Neutrophil (primary cell): ENCODE data around the gene RPS26.

Experiments used
- H3K27ac ChIP-seq: fragments of 200-600 bp; sonication (generic); 2 replicates; pipeline ENCODE4 v1.5.1; 2016; ENCODE audit warnings: mild to moderate bottlenecking, moderate library complexity
- H3K27me3 ChIP-seq: fragments of 200-600 bp; sonication (generic); 2 replicates; pipeline ENCODE4 v1.6.0; 2016; ENCODE audit warnings: mild to moderate bottlenecking
- H3K36me3 ChIP-seq: fragments of 200-600 bp; sonication (generic); 2 replicates; pipeline ENCODE4 v1.5.1; 2017
- H3K4me1 ChIP-seq, 2 experiments: fragments of 200-600 bp in 1 of 2; sonication (generic) in 1 of 2; 1 replicate in 1 of 2; 2 replicates in 1 of 2; pipeline versions ENCODE4 v1.5.1 to v1.6.1; 2013 to 2016; ENCODE audit warnings: low read depth in 1 of 2, low read length in 1 of 2, mild to moderate bottlenecking in 1 of 2, moderate library complexity in 1 of 2; ENCODE audit not compliant: control insufficient read depth in 1 of 2, insufficient read depth in 1 of 2
- H3K4me3 ChIP-seq, 2 experiments: fragments of 200-600 bp in 1 of 2; sonication (generic) in 1 of 2; 1 replicate in 1 of 2; 2 replicates in 1 of 2; pipeline ENCODE4 v1.5.1; 2013 to 2016; ENCODE audit warnings: low read depth in 1 of 2, low read length in 1 of 2, mild to moderate bottlenecking in 1 of 2, moderate library complexity in 1 of 2
- H3K9me3 ChIP-seq: fragments of 200-600 bp; sonication (generic); 2 replicates; pipeline ENCODE4 v1.5.1; 2016
- CTCF ChIP-seq: fragments of 200-600 bp; sonication (generic); IDR thresholded peaks from 2 replicates; pipeline ENCODE4 v1.5.1; 2016; ENCODE audit warnings: antibody characterized with exemption

RPS26 gene

GRCh38 chr12:56010111-56010570 is 31.6 kb upstream of the RPS26 start:
- H3K27me3 ChIP-seq: no peaks in the 10 kb centered on the region
- H3K27ac ChIP-seq: no peak overlapping the region
- no peak for TF ChIP-seq CTCF
- H3K4me1 ChIP-seq: peaks cover 18 to 23% of the 10 kb centered on the region in 2 experiments
- H3K9me3 ChIP-seq: no peaks in the 10 kb centered on the region
- H3K36me3 ChIP-seq: no peaks in the 10 kb centered on the region
- no peak overlapping the region for H3K4me3 ChIP-seq

- no peak overlapping the region for H3K4me3 ChIP-seq
- H3K36me3 ChIP-seq: no peaks in the 10 kb centered on the region
- H3K27ac ChIP-seq: no peak overlapping the region
- peaks cover 11 to 15% of the 10 kb centered on the region in 2 experiments for H3K4me1 ChIP-seq
- no peaks in the 10 kb centered on the region for H3K27me3 ChIP-seq
- no peak for TF ChIP-seq CTCF
- no peaks in the 10 kb centered on the region for H3K9me3 ChIP-seq
Measured at GRCh38 chr12:56011509-56012090, 30.1 kb upstream of the RPS26 start.

DNA sequence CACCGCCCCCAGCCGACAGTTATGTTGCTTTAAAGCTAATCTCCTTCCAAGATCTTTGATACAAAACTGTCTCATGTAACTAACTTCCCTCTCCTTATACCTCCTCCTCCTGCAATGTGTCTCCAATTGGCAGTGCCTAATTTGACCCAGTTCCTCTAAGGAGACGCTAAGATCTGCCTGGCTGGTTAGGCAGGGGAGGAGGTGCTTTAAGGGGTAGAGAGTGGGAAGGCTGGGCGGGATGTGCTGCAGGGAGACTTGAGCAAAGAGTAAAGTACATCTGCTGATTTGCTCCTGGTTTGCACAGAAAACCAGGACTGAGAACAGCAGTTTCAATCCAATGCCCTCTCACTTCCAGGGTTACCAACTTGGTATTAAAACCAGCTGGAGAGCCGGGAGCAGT is 28.2 kb upstream of the RPS26 start:
- no peaks in the 10 kb centered on the region for H3K4me1 ChIP-seq
- no peaks in the 10 kb centered on the region for H3K27me3 ChIP-seq
- no peak overlapping the region for H3K27ac ChIP-seq
- H3K9me3 ChIP-seq: no peaks in the 10 kb centered on the region
- H3K4me3 ChIP-seq: no peak overlapping the region
- no peak for TF ChIP-seq CTCF
- no peaks in the 10 kb centered on the region for H3K36me3 ChIP-seq

- TF ChIP-seq CTCF: no peak
- no peak overlapping the region for H3K27ac ChIP-seq
- H3K27me3 ChIP-seq: no peaks in the 10 kb centered on the region
- H3K4me3 ChIP-seq: no peak overlapping the region
- no peaks in the 10 kb centered on the region for H3K4me1 ChIP-seq
- no peaks in the 10 kb centered on the region for H3K9me3 ChIP-seq
- H3K36me3 ChIP-seq: no peaks in the 10 kb centered on the region
Measured at GRCh38 chr12:56014205-56014604, 27.5 kb upstream of the RPS26 start.

DNA sequence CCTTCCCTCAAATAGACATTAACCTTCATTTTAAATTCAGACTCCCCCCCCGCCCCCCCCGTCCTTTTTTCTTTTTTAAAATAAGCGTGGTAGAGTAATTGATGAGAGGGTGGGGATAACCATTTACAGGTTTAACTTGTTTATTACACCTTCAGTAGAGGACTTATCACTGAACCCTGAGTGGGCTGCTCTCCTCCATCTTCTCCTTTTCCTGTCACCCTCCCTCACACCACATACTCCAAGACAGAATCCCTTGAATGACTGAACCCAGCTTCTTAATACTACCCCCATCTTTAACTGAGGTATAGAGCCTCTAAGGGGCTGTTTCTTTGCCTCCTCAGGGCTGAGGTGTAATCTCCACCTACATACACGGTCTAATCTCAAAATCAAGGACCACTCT is 24.5 kb upstream of the RPS26 start:
- no peaks in the 10 kb centered on the region for H3K9me3 ChIP-seq
- peaks cover 19 to 21% of the 10 kb centered on the region in 2 experiments for H3K4me1 ChIP-seq
- H3K4me3 ChIP-seq: no peak overlapping the region
- no peak for TF ChIP-seq CTCF
- H3K27me3 ChIP-seq: no peaks in the 10 kb centered on the region
- H3K27ac ChIP-seq: no peak overlapping the region
- no peaks in the 10 kb centered on the region for H3K36me3 ChIP-seq

- H3K27me3 ChIP-seq: no peaks in the 10 kb centered on the region
- no peaks in the 10 kb centered on the region for H3K36me3 ChIP-seq
- H3K4me3 ChIP-seq: no peak overlapping the region
- peaks cover 20 to 21% of the 10 kb centered on the region in 2 experiments for H3K4me1 ChIP-seq
- no peak overlapping the region for H3K27ac ChIP-seq
- no peaks in the 10 kb centered on the region for H3K9me3 ChIP-seq
- TF ChIP-seq CTCF: no peak
Measured at GRCh38 chr12:56018356-56018755, 23.4 kb upstream of the RPS26 start.
